Type B pancreatic cell (in vitro differentiated cells): ENCODE results near the gene NANS. TPM values are rescaled to one million over a fixed set of nuclear protein-coding genes. Genes with fewer than 3 reads are reported as not detected.
"Not testable (repeated sequence)": the region's sequence is repeated elsewhere in the genome, so short reads cannot be mapped to it uniquely, and the experiment has no call there.

Source experiments
- DNase-seq: peaks from one replicate; pipeline ENCODE4 v3.0.0; 2021; ENCODE audit warnings: mixed read lengths; ENCODE audit not compliant: unreplicated experiment; ENCODE audit errors: extremely low spot score
- H3K27ac Mint-ChIP-seq: 2 replicates; pipeline ENCODE4 v1.8.0; 2021; ENCODE audit warnings: mild to moderate bottlenecking, mixed read lengths
- H3K27me3 Mint-ChIP-seq: 2 replicates; pipeline ENCODE4 v1.8.0; 2021; ENCODE audit warnings: mixed read lengths
- H3K36me3 Mint-ChIP-seq: 2 replicates; pipeline ENCODE4 v1.8.0; 2021; ENCODE audit warnings: mixed read lengths
- H3K4me1 Mint-ChIP-seq: one replicate; pipeline ENCODE4 v1.8.0; 2021; ENCODE audit warnings: mixed read lengths; ENCODE audit not compliant: unreplicated experiment
- H3K4me3 Mint-ChIP-seq: 2 replicates; pipeline ENCODE4 v1.8.0; 2021; ENCODE audit warnings: mild to moderate bottlenecking, mixed read lengths
- H3K9me3 Mint-ChIP-seq: 2 replicates; pipeline ENCODE4 v1.8.0; 2021; ENCODE audit warnings: mixed read lengths
- CTCF ChIP-seq: fragments of 200-600 bp; sonication (generic); conservative IDR thresholded peaks from 2 replicates; pipeline ENCODE4 v1.5.0; 2021; ENCODE audit warnings: antibody characterized with exemption, mild to moderate bottlenecking
- total RNA-seq: library from RNA; stranded (reverse); gene quantifications from 2 replicates; pipeline ENCODE4 v1.2.1, GENCODE V29; 2021; ENCODE audit warnings: low replicate concordance

The NANS gene
- total RNA-seq, 1 donor from 2014 or later: 44.6 TPM

GRCh38 chr9:98085058-98085457 is 28.5 kb downstream of the NANS start:
- Mint-ChIP-seq H3K4me1 (peaks cover 17% of the 10 kb centered on the region), H3K27me3 (no peaks in the 10 kb centered on the region), H3K4me3 (no peak overlapping the region), H3K36me3 (peaks cover 21% of the 10 kb centered on the region), H3K27ac (peak overlapping the region; percentile 22), H3K9me3 (no peaks in the 10 kb centered on the region)
- no peak for DNase-seq
- no peak for TF ChIP-seq CTCF

GRCh38 chr9:98085944-98086343 is 29.4 kb downstream of the NANS start:
- no peak for TF ChIP-seq CTCF
- no peak for DNase-seq
- Mint-ChIP-seq H3K4me1 (peaks cover 17% of the 10 kb centered on the region), H3K36me3 (peaks cover 21% of the 10 kb centered on the region), H3K9me3 (no peaks in the 10 kb centered on the region), H3K27ac (no peak overlapping the region), H3K27me3 (no peaks in the 10 kb centered on the region), H3K4me3 (no peak overlapping the region)

GRCh38 chr9:98086461-98086860 is 29.9 kb downstream of the NANS start:
- H3K36me3 Mint-ChIP-seq: peaks cover 21% of the 10 kb centered on the region
- DNase-seq: no peak
- peaks cover 17% of the 10 kb centered on the region for H3K4me1 Mint-ChIP-seq
- H3K27me3 Mint-ChIP-seq: no peaks in the 10 kb centered on the region
- peak overlapping the region; percentile 34 for H3K27ac Mint-ChIP-seq
- no peak for TF ChIP-seq CTCF
- peak overlapping the region; percentile 20 for H3K4me3 Mint-ChIP-seq
- no peaks in the 10 kb centered on the region for H3K9me3 Mint-ChIP-seq

GRCh38 chr9:98087420-98088354 is 31.2 kb downstream of the NANS start:
- peaks cover 17% of the 10 kb centered on the region for H3K36me3 Mint-ChIP-seq
- H3K27me3 Mint-ChIP-seq: peaks cover 3% of the 10 kb centered on the region
- H3K4me1 Mint-ChIP-seq: peaks cover 17% of the 10 kb centered on the region
- peak overlapping the region; percentile 26 for H3K4me3 Mint-ChIP-seq
- H3K27ac Mint-ChIP-seq: no peak overlapping the region
- DNase-seq: no peak
- peak; percentile 18 for TF ChIP-seq CTCF
- H3K9me3 Mint-ChIP-seq: no peaks in the 10 kb centered on the region

GRCh38 chr9:98090674-98091073 is 34.1 kb downstream of the NANS start:
- not testable (repeated sequence) for H3K4me3 Mint-ChIP-seq, H3K27ac Mint-ChIP-seq, H3K36me3 Mint-ChIP-seq, H3K27me3 Mint-ChIP-seq, H3K9me3 Mint-ChIP-seq, DNase-seq
- peak; percentile 52 for TF ChIP-seq CTCF
- H3K4me1 Mint-ChIP-seq: peaks cover 11% of the 10 kb centered on the region
